K562 (cell line): ENCODE measurements around the gene ERCC6L. TPM values are rescaled to one million over a fixed set of nuclear protein-coding genes. Genes with fewer than 3 reads are reported as not detected.
A peak's percentile ranks its signal among the peaks of the same experiment; 100 is the strongest.

Experiments
- ATAC-seq: fragments of 200-7000 bp; cut with Tn5 transposase; 3 replicates; pipeline ENCODE4 v1.9.1; 2020; ENCODE audit warnings: moderate library complexity
- BruUV-seq: library from RNA; stranded (reverse); fragments of 400-500 nt; replicated peaks from 2 replicates; lab custom pipeline; 2021; lab: Mats Ljungman, UMichigan
- CTCF ChIA-PET: fragments of 300-600 bp; formaldehyde crosslinking; extraction: SDS; loops from one replicate; lab custom pipeline; 2021; ENCODE audit warnings: low intra/inter-chr PET ratio; lab: Yijun Ruan, JAX
- POLR2A ChIA-PET: fragments of 300-600, 350-650 bp; sonication (Branson Sonifier 250); formaldehyde crosslinking; extraction: SDS; loops from one replicate; lab custom pipeline; 2021; ENCODE audit warnings: antibody characterized with exemption, inconsistent platforms; lab: Yijun Ruan, JAX
- DNase-seq, 4 experiments: peaks; one replicate each; pipeline versions ENCODE4 v3.0.0 to v3.0.0-alpha.2; 2011 to 2018; ENCODE audit warnings: low spot score in 3 of 4, mixed read lengths in 3 of 4; ENCODE audit errors: extremely low read depth in 1 of 4
- FAIRE-seq: peaks from 2 replicates; lab custom pipeline; 2011; peaks lifted over from hg19 to GRCh38; lab: Jason Lieb, UNC
- H2AFZ ChIP-seq: 2 replicates; pipeline ENCODE4 v1.6.0; 2011; ENCODE audit warnings: low read depth, low read length, control low read depth, inconsistent platforms
- H3K27ac ChIP-seq: fragments of 200-600 bp; 3 replicates; pipeline ENCODE4 v1.8.0; 2011; ENCODE audit warnings: low read depth, mild to moderate bottlenecking, control low read depth, inconsistent platforms, low read length, moderate library complexity, mixed read lengths; ENCODE audit errors: extremely low read depth
- H3K27me3 ChIP-seq, 2 experiments: fragments of 300-600 bp in 1 of 2; 2 replicates in 1 of 2; 3 replicates in 1 of 2; pipeline versions ENCODE4 v1.6.0 to v1.8.0; 2011; ENCODE audit warnings: inconsistent platforms in 2 of 2, low read length in 2 of 2, mild to moderate bottlenecking in 1 of 2, mixed read lengths in 1 of 2, moderate library complexity in 1 of 2; ENCODE audit not compliant: control insufficient read depth in 2 of 2, insufficient read depth in 2 of 2
- H3K36me3 ChIP-seq: fragments of 300-600 bp; 3 replicates; pipeline ENCODE4 v1.8.0; 2011; ENCODE audit warnings: mild to moderate bottlenecking, low read length, inconsistent platforms; ENCODE audit not compliant: control insufficient read depth, insufficient read depth
- H3K4me1 ChIP-seq, 2 experiments: fragments of 200-600 bp in 1 of 2; replicated peaks in 1 of 2; 2 replicates in 1 of 2; 3 replicates in 1 of 2; pipeline versions ENCODE4 v1.5.1 to v1.8.0; 2011; ENCODE audit warnings: inconsistent platforms in 2 of 2, low read length in 2 of 2, mild to moderate bottlenecking in 1 of 2, mixed read lengths in 1 of 2, moderate library complexity in 1 of 2; ENCODE audit not compliant: control insufficient read depth in 2 of 2, insufficient read depth in 2 of 2
- H3K4me2 ChIP-seq: 2 replicates; pipeline ENCODE4 v1.6.1; 2011; ENCODE audit warnings: low read length, control low read depth, inconsistent platforms, mixed read lengths; ENCODE audit not compliant: insufficient read depth
- H3K4me3 ChIP-seq: fragments of 200-600 bp; sonication (generic), shearing (Covaris generic); 2 replicates; pipeline ENCODE4 v1.5.1; 2016; ENCODE audit warnings: control low read depth, inconsistent platforms
- H3K79me2 ChIP-seq: fragments of 200-600 bp; 3 replicates; pipeline ENCODE4 v1.8.0; 2011; ENCODE audit warnings: low read length, inconsistent platforms; ENCODE audit not compliant: control insufficient read depth, insufficient read depth
- H3K9ac ChIP-seq, 2 experiments: 2 replicates each; pipeline versions ENCODE4 v1.6.0 to v1.6.1; 2011; ENCODE audit warnings: low read depth in 2 of 2, low read length in 2 of 2, control low read depth in 1 of 2, inconsistent platforms in 1 of 2, mild to moderate bottlenecking in 1 of 2, mixed read lengths in 1 of 2; ENCODE audit not compliant: insufficient read depth in 1 of 2
- H3K9me1 ChIP-seq: one replicate; pipeline ENCODE4 v1.6.0; 2011; ENCODE audit warnings: inconsistent platforms, mild to moderate bottlenecking, low read length, moderate library complexity; ENCODE audit not compliant: control insufficient read depth, insufficient read depth
- H3K9me3 ChIP-seq: replicated peaks from 2 replicates; pipeline ENCODE4 v1.5.1; 2011; ENCODE audit warnings: low read depth, low read length, inconsistent platforms; ENCODE audit not compliant: control insufficient read depth, insufficient read depth
- H4K20me1 ChIP-seq: replicated peaks from 2 replicates; pipeline ENCODE4 v1.6.1; 2011; ENCODE audit warnings: low read length, inconsistent platforms, mixed read lengths; ENCODE audit not compliant: control insufficient read depth, insufficient read depth
- BRD4 ChIP-seq: fragments of 200-600 bp; sonication (generic); IDR thresholded peaks from 2 replicates; pipeline ENCODE4 v1.6.1; 2017; ENCODE audit warnings: inconsistent platforms
- GABPB1 ChIP-seq: sonication (generic); formaldehyde crosslinking; IDR thresholded peaks from 2 replicates; pipeline ENCODE4 v1.8.0; 2022; ENCODE audit warnings: mild to moderate bottlenecking, missing genetic modification reagents
- PATZ1 ChIP-seq: fragments of 250-450 bp; sonication (Bioruptor Pico); IDR thresholded peaks from 2 replicates; pipeline ENCODE4 v1.5.0; 2020; ENCODE audit warnings: mild to moderate bottlenecking, borderline replicate concordance
- RNF219 ChIP-seq: fragments of 250-450 bp; sonication (Bioruptor Pico); IDR thresholded peaks from 2 replicates; pipeline ENCODE4 v1.5.0; 2022; ENCODE audit warnings: mild to moderate bottlenecking
- STAT6 ChIP-seq: sonication (generic); formaldehyde crosslinking; IDR thresholded peaks from 2 replicates; pipeline ENCODE4 v1.8.1; 2023; ENCODE audit warnings: mild to moderate bottlenecking, missing genetic modification reagents
- ZNF274 ChIP-seq: IDR thresholded peaks from 2 replicates; pipeline ENCODE4 v1.6.1; 2011; ENCODE audit warnings: low read depth, mild to moderate bottlenecking, low read length, moderate library complexity, borderline replicate concordance
- ZNF316 ChIP-seq: fragments of 450-650 bp; IDR thresholded peaks from 2 replicates; pipeline ENCODE4 v1.6.1; 2016
- ZNF583 ChIP-seq: fragments of 250-450 bp; sonication (Bioruptor Pico); IDR thresholded peaks from 2 replicates; pipeline ENCODE4 v1.4.0; 2020
- WGBS: fragments of 100-300 bp; shearing (Covaris generic); methylation state at CpG from one replicate; pipeline ENCODE4 v1.1.6; 2016; ENCODE audit warnings: low coverage, mixed read lengths; ENCODE audit not compliant: insufficient coverage; ENCODE audit errors: missing lambda C conversion rate; 5-methylcytosine and 5-hydroxymethylcytosine counted together
- in situ Hi-C: fragments of 300-500 bp; cut with MboI; formaldehyde crosslinking; loops from 4 replicates; pipeline ENCODE4 v1.15.0; 2018; ENCODE audit warnings: inconsistent platforms, mixed read lengths
- intact Hi-C: fragments of 100-400 bp; cut with micrococcal nuclease; formaldehyde crosslinking; loops from 2 replicates; pipeline ENCODE4 v1.14.2; 2022
- polyA plus RNA-seq, 8 experiments: library from polyadenylated mRNA; depleted of rRNA in 4 of 8; stranded (reverse) in 5 of 8; unstranded in 3 of 8; fragments of >200 nt; fragmentation: Nextera tagmentation in 2 of 8; fragmentation: Illumina TruSeq in 1 of 8; extraction: Ambion mirVana in 2 of 8; extraction: Trizol in 1 of 8; gene quantifications; 2 replicates each; pipeline versions ENCODE4 v1.2.1 to v1.2.3, GENCODE V29; 2011 to 2014; ENCODE audit warnings: inconsistent platforms in 1 of 8, missing spikeins in 1 of 8
- total RNA-seq, 7 experiments: library from RNA; depleted of rRNA in 6 of 7; stranded (reverse); fragments of >200 nt in 6 of 7; fragmentation: Illumina TruSeq in 2 of 7; extraction: Trizol in 2 of 7; gene quantifications; 2 replicates each; pipeline versions ENCODE4 v1.2.1 to v1.2.3, GENCODE V29; 2011 to 2021; ENCODE audit warnings: low replicate concordance in 1 of 7

ERCC6L gene
- total and polyA plus RNA-seq, 9 of the 15 experiments (the other 6 are each of a cell fraction or from before 2014, with no cell fraction given), result 6.4 to 17.4 (median 11.9) TPM

GRCh38 chrX:72282302-72282701, 43.5 kb upstream of the ERCC6L start:
- Histone ChIP-seq H2AFZ (no peak overlapping the region), H3K9ac (no peak overlapping the region), H3K4me1 (peaks cover 0 to 7% of the 10 kb centered on the region in 2 experiments; a peak in 4 of 5 replicates), H3K9me3 (no peaks in the 10 kb centered on the region), H3K27ac (no peak overlapping the region), H3K4me2 (no peak overlapping the region), H3K9me1 (no peaks in the 10 kb centered on the region), H4K20me1 (no peaks in the 10 kb centered on the region), H3K4me3 (no peak overlapping the region), H3K36me3 (no peaks in the 10 kb centered on the region), H3K27me3 (no peaks in the 10 kb centered on the region), H3K79me2 (peaks cover under 1% of the 10 kb centered on the region; the same call in 1 of the 3 replicates)
- in situ Hi-C loops (no loop called here), intact Hi-C loops (no loop called here)
- WGBS, result 88% methylated on average over 1 of the region's 1 CpG
- ChIA-PET CTCF (no interaction called here), POLR2A (no interaction called here)
- no peak for FAIRE-seq
- DNase-seq, result no peak
- no TSS peak for BruUV-seq
- no peak for ATAC-seq
- peak; percentile 86 for TF ChIP-seq ZNF316
- no peak for TF ChIP-seq ZNF583
- no peak for TF ChIP-seq GABPB1
- no peak for TF ChIP-seq ZNF274
- no peak for TF ChIP-seq RNF219 (CRISPR knock-in tag)
- no peak for TF ChIP-seq PATZ1
- TF ChIP-seq STAT6 (CRISPR knock-in tag), result no peak
- no peak for TF ChIP-seq BRD4
